Measurements from ENCODE around the gene CELA2A.
"Not testable (repeated sequence)": the region's sequence is repeated elsewhere in the genome, so short reads cannot be mapped to it uniquely, and the experiment has no call there.

CELA2A gene

DNA sequence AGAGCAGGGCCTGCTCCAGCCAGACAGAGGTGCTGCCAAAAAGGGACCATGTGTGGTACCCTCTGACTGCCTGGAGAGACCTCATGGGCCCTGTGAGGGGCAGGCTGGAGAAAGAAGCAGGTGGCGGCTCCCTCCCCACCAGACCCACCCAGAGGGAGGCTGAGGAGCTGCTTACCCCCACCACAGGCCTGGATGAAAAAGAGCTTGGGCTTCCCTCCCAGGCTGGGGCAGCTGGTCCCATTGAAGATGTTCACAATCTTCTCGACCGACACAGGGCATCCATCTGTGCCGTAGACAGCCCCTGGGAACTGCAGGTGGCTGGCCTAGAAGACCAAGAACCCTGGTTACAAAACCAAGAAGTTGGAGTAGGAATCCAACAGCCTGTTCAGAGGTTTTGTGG lies 47.9 kb downstream of the CELA2A start:
- no peak for DNase-seq

DNA sequence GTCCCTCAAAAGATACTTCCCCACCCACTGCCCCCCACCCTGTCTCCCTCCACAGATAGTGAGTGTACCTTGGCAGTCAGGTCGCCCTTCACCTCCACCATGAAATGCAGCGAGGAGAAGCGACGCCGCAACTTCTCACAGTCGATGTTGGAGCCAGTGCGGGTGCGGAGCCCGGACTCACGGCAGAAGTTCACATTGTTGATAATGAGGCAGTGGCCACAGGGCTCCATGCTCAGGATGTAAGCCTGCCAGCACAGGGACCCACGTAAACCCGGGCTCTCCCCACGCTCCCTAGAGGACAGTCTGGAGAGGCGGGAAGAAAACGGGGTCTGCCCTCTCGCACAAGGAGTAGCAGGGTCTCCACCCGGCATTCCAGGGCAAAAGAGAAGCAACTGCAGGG lies 50.3 kb downstream of the CELA2A start:
- no peak for DNase-seq

DNA sequence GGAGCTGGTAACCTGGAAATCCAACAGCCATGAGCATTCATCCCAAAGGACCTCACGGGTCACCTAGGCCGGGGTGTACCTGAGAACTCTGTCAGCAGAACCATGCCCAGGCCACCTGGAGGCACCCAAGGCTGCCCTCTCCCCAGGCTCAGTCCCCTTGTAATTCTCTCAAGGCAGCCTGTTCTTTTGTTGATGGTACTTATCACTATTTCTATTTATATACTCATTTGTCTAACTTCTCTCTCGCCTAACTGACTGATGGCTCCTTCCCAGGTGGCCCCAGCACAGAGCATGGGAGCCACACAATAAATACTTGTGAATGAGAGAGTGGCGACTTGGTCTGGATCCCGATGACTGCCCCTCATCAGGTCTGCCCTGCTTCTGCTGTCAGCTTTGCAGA lies 50.7 kb downstream of the CELA2A start:
- no peak for DNase-seq

DNA sequence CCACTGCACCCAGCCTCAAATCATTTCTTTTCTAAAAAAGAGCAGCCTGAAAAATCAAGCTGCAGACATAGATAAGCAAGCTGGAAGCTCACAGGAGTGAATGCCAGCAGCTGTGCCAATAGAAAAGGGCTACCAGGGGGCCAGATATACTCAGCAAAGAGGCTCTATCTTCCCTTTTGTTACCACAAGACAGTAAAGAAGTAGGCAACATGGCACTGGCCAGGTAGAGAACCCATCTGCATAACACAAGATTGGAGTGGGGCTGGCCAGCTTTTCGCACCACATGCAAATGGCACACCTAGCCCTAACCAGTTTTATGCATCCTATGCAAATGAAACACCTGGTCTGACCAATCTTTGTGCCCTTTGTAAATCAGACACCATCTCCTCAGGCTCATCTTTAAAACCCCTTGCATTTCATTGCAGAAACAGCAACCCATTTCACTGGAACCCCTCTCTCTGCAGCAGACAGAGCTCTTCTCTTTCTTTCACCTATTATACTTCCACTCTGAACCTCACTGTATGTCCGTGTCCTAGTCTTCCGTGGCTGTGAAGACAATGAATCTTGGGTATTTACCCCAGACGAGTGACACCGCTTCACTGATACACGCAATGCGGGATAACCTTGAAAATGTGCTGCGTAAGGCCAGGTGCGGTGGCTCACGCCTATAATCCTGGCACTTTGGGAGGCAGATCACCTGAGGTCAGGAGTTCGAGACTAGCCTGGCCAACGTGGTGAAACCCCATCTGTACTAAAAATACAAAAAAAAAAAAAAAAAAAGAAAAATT lies 52.4 kb downstream of the CELA2A start:
- no peak for DNase-seq

DNA sequence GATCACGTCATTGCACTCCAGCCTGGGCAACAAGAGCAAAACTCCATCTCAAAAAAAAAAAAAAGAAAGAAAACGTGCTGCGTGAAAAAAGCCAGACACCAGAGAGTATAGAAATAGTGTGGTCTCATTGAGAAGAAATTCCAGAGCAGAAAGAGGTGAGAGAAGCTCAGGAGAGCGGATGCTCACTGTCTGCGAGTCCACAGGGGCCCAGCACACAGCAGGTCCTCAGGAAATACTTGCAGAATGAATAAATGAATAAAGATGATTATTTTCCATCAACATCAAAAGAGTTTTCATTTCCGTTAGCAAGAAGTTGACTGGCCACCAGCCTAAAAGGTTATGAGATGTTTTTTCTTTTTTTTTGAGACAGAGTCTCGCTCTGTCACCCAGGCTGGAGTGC lies 53.1 kb downstream of the CELA2A start:
- no peak for DNase-seq

DNA sequence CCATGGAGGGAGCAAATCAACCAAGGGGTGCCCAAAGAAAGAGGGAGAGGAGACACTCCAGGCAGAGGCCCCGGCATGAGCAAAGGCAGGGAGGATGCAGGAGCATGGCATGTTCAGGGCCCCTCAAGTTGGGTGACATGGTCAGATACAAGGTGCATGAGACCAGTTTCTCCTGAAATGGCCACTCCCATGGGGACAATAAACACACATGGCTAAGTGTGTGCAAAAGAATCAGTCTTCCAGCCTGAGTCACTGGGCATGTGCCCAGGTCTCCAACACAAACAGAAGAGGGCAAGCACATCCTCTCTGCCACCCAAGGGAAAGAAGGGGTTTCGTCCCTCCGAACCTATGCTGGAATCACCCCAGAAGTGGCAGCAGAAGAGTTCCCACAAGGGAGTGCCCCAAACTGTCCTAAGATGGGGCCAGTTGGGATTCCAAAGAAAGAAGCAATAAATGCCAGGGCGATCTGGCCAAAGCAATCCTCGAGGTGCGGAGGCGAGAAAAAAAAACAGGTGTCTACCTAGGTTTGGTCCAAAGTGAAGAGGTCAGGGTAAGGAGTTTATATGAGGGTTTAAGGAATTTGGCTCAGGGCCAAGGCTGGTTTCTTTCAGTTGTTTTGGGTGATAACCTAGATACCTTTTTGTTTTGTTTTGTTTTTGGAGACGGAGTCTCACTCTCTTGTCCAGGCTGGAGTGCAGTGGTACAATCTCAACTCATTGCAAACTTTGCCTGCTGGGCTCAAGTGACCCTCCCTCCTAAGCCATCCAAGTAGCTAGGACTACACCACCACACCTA lies 54.3 kb downstream of the CELA2A start:
- no peak for DNase-seq

DNA sequence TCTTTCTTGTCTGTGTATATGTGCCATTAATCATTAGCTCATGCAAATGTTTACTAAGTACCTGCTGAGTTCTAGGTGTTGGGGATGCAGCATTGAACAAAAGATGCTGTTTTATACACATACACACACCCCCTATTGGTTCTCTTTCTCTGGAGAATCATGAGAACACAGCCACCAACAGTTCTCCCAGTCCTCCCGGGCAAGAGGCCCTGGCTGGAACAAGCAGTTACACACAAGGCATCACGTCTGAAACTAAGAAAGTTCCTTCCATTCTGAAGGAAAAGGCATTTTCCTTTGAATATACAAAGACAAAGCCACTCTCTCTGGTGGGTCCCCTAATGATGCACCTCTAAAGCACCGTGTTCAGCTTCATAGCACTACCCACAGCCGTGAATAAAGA lies 56.7 kb downstream of the CELA2A start:
- DNase-seq: no peak

DNA sequence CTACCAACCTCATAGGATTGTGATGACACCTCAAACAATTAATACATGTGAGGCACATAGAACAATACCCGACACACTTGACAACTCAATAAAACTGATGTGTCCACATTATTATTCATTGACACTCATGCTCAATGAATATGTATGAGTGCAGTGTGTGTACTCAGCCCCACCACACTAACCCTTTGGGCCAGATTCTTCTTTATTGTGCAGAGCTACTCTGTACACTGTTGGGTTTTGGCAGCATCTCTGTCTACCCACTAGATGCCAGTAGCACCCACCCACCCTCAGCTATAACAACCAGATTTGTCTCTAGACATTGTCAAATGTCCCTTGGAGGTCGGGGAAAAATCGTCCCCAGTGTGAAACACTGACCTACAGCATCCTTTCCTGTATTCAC lies 57.4 kb downstream of the CELA2A start:
- DNase-seq: no peak

DNA sequence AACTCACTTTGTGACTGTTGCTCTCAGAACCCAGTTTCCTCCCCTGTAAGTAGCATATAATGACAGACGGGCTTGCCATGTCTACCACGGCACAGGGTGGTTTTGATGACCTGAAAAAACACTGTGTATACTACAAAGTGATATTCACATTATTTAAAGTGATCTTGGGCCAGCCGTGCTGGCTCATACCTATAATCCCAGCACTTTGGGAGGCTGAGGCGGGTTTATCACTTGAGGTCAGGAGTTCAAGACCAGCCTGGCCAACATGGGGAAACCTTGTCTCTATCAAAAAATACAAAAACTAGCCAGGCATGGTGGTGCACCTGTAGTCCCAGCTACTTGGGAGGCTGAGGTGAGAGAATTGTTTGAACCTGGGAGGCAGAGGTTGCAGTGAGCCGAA lies 58.0 kb downstream of the CELA2A start:
- not testable (repeated sequence) for DNase-seq

DNA sequence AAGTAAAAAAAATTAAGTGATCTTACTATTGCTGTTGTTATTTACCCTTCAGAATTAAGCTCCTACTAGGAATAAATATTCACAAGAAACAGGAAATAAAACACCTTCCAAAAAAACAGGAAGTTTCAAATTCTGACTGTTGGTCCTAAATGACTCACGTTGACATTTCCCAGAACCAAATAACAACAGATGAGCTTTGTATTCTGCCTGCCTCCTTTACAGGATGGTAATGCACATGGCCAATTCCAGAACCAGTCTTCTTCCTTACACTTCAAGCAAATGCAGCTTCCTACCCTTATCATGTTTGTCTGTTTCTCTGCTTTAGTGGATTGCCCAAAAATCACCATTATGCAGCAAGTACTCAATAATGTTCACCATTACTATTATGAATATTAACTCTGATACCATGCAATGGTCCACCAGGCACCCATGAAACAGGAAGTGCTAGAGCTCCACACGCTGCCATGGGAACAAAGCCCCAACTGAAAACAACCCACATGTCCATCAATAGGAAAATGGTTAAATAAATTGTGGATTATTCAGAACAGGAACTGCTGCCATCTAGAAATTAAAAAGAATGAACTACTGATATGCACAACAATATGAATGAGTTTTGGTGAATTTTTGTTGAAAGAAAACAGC lies 58.6 kb downstream of the CELA2A start:
- no peak for DNase-seq

DNA sequence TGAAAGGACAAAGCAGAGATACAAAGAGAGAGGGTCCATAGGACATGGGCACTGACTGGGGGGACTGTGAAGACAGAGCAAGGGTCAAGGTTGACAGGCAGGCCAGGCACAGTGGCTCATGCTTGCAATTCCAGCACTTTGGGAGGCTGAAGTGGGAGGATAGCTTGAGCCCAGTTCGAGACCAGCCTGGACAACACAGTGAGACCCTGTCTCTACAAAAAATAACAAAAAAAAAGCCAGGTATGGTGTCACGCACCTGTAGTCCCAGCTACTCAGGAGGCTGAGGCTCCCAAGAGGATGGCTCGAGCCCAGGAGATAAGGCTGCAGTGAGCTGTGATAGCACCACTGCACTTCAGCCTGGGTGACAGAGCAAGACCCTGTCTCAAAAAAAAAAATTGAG lies 63.1 kb downstream of the CELA2A start:
- DNase-seq: no peak

DNA sequence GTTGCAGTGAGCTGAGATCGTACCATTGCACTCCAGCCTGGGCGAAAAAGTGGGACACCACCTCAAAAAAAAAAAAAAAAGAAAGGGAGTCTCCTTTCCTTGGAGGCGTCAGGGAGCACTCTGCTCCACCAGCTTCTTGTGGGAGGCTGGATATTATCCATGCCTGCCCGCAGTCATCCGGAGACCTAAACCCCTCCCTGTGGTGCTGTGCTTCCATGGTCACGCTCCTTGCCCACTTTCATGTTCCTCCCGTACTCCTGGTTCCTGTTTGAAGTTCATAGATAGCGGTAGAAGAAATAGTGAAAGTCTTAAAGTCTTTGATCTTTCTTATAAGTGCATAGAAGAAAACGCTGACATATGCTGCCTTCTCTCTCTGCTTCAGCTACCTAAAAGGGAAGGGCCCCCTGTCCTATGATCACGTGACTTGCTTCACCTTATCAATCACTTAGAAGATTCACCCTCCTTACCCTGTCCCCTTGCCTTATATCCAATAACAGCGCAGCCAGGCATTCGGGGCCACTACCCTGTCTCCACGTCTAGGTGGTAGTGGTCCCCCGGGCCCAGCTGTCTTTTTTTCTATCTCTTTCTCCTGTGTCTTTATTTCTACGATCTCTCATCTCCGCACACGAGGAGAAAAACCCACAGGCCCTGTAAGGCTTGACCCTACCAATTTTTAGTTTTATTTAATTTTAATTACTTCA lies 64.8 kb downstream of the CELA2A start:
- DNase-seq: not testable (repeated sequence)

Measured in activated T-cell treated with anti-CD3 and anti-CD28 coated beads, Interleukin-2, amount 50 U/mL, for 1 hour (primary cell).